HepG2 (cell line): Measurements from ENCODE around the gene RFX2. TPM values are rescaled to one million over a fixed set of nuclear protein-coding genes. Genes with fewer than 3 reads are reported as not detected.

Experiments used
- ATF2 ChIP-seq: sonication (generic); formaldehyde crosslinking; IDR thresholded peaks from 2 replicates; pipeline ENCODE4 v1.4.0; 2020; ENCODE audit warnings: missing genetic modification reagents
- BRCA1 ChIP-seq: sonication (generic); formaldehyde crosslinking; IDR thresholded peaks from 2 replicates; pipeline ENCODE4 v1.4.0; 2020; ENCODE audit warnings: missing genetic modification reagents
- GTF2F1 ChIP-seq: fragments of 150-350 bp; IDR thresholded peaks from 2 replicates; pipeline ENCODE4 v1.6.1; 2014; ENCODE audit warnings: low read length
- HDAC1 ChIP-seq: sonication (generic); formaldehyde crosslinking; IDR thresholded peaks from 2 replicates; pipeline ENCODE4 v1.5.1; 2020; ENCODE audit warnings: mild to moderate bottlenecking, missing genetic modification reagents
- HIVEP1 ChIP-seq: sonication (generic); formaldehyde crosslinking; IDR thresholded peaks from 2 replicates; pipeline ENCODE4 v1.4.0; 2020; ENCODE audit warnings: mild to moderate bottlenecking, missing genetic modification reagents
- ISX ChIP-seq: sonication (generic); formaldehyde crosslinking; conservative IDR thresholded peaks from 2 replicates; pipeline ENCODE4 v1.5.0; 2020; ENCODE audit warnings: missing genetic modification reagents
- KDM5A ChIP-seq: fragments of 200-600 bp; sonication (generic); IDR thresholded peaks from 2 replicates; pipeline ENCODE4 v1.7.0; 2018; ENCODE audit warnings: antibody characterized with exemption, mild to moderate bottlenecking, low read length, borderline replicate concordance
- NBN ChIP-seq: fragments of 450-650 bp; conservative IDR thresholded peaks from 2 replicates; pipeline ENCODE4 v1.6.1; 2017
- POGK ChIP-seq: sonication (generic); formaldehyde crosslinking; conservative IDR thresholded peaks from 2 replicates; pipeline ENCODE4 v1.8.0; 2022; ENCODE audit warnings: mild to moderate bottlenecking, moderate library complexity, missing genetic modification reagents
- SMAD3 ChIP-seq: sonication (generic); formaldehyde crosslinking; IDR thresholded peaks from 2 replicates; pipeline ENCODE4 v1.4.0; 2020; ENCODE audit warnings: missing genetic modification reagents
- SMC3 ChIP-seq: IDR thresholded peaks from 2 replicates; pipeline ENCODE4 v1.6.1; 2011; ENCODE audit warnings: low read length, improper control_type of control experiment
- ZBTB7B ChIP-seq: sonication (generic); formaldehyde crosslinking; IDR thresholded peaks from 2 replicates; pipeline ENCODE4 v1.4.0; 2020; ENCODE audit warnings: missing genetic modification reagents
- ZC3H4 ChIP-seq: sonication (generic); formaldehyde crosslinking; IDR thresholded peaks from 2 replicates; pipeline ENCODE4 v1.4.0; 2020; ENCODE audit warnings: missing genetic modification reagents, borderline replicate concordance
- ZNF777 ChIP-seq: sonication (generic); formaldehyde crosslinking; IDR thresholded peaks from 2 replicates; pipeline ENCODE4 v1.4.0; 2020; ENCODE audit warnings: missing genetic modification reagents
- polyA plus RNA-seq, 8 experiments: library from polyadenylated mRNA; depleted of rRNA in 3 of 8; stranded (reverse) in 7 of 8; unstranded in 1 of 8; fragments of >200 nt; fragmentation: Illumina TruSeq in 4 of 8; extraction: Trizol in 4 of 8; gene quantifications; 2 replicates each; pipeline versions ENCODE4 v1.2.1 to v1.2.3, GENCODE V29; 2011 to 2016; ENCODE audit warnings: low read depth in 4 of 8, missing spikeins in 1 of 8, mixed read lengths in 1 of 8; ENCODE audit not compliant: insufficient read depth in 1 of 8
- total RNA-seq, 5 experiments: library from RNA; depleted of rRNA; stranded (reverse); fragments of >200 nt; fragmentation: Illumina TruSeq; extraction: Trizol; gene quantifications; 2 replicates each; pipeline ENCODE4 v1.2.3, GENCODE V29; 2016; ENCODE audit warnings: low read depth in 1 of 5
- TF ChIP-seq, protein P1 (sequence below): sonication (generic); formaldehyde crosslinking; IDR thresholded peaks from 2 replicates; pipeline ENCODE4 v1.4.0; 2020; ENCODE audit warnings: mild to moderate bottlenecking, missing genetic modification reagents
- TF ChIP-seq, protein P2 (sequence below): IDR thresholded peaks from 2 replicates; pipeline ENCODE4 v1.6.1; 2018; ENCODE audit warnings: missing genetic modification reagents, mild to moderate bottlenecking, missing compliant biosample characterization

Gene RFX2
- total and polyA plus RNA-seq, 2 of the 13 experiments (the other 11 are each of a cell fraction or from before 2014, with no cell fraction given) = 2.8 to 3.3 TPM

- TF ChIP-seq, protein P1, sequence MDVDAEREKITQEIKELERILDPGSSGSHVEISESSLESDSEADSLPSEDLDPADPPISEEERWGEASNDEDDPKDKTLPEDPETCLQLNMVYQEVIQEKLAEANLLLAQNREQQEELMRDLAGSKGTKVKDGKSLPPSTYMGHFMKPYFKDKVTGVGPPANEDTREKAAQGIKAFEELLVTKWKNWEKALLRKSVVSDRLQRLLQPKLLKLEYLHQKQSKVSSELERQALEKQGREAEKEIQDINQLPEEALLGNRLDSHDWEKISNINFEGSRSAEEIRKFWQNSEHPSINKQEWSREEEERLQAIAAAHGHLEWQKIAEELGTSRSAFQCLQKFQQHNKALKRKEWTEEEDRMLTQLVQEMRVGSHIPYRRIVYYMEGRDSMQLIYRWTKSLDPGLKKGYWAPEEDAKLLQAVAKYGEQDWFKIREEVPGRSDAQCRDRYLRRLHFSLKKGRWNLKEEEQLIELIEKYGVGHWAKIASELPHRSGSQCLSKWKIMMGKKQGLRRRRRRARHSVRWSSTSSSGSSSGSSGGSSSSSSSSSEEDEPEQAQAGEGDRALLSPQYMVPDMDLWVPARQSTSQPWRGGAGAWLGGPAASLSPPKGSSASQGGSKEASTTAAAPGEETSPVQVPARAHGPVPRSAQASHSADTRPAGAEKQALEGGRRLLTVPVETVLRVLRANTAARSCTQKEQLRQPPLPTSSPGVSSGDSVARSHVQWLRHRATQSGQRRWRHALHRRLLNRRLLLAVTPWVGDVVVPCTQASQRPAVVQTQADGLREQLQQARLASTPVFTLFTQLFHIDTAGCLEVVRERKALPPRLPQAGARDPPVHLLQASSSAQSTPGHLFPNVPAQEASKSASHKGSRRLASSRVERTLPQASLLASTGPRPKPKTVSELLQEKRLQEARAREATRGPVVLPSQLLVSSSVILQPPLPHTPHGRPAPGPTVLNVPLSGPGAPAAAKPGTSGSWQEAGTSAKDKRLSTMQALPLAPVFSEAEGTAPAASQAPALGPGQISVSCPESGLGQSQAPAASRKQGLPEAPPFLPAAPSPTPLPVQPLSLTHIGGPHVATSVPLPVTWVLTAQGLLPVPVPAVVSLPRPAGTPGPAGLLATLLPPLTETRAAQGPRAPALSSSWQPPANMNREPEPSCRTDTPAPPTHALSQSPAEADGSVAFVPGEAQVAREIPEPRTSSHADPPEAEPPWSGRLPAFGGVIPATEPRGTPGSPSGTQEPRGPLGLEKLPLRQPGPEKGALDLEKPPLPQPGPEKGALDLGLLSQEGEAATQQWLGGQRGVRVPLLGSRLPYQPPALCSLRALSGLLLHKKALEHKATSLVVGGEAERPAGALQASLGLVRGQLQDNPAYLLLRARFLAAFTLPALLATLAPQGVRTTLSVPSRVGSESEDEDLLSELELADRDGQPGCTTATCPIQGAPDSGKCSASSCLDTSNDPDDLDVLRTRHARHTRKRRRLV = no peak
- TF ChIP-seq POGK (CRISPR knock-in tag) = no peak
- TF ChIP-seq ZC3H4 (CRISPR knock-in tag) = no peak
- no peak for TF ChIP-seq ATF2 (CRISPR knock-in tag)
- TF ChIP-seq ZNF777 = no peak
- TF ChIP-seq ISX (CRISPR knock-in tag) = no peak
- TF ChIP-seq GTF2F1 = no peak
- TF ChIP-seq KDM5A = no peak
- TF ChIP-seq HDAC1 (CRISPR knock-in tag) = no peak
- peak; percentile 92 for TF ChIP-seq SMC3
- TF ChIP-seq SMAD3 = 0 out of 2 replicates have a peak, but pooled peaks have one; percentile 47
- TF ChIP-seq ZBTB7B (CRISPR knock-in tag) = no peak
- no peak for TF ChIP-seq BRCA1 (CRISPR knock-in tag)
- TF ChIP-seq NBN = no peak
- TF ChIP-seq HIVEP1 (CRISPR knock-in tag) = no peak
- TF ChIP-seq, protein P2, sequence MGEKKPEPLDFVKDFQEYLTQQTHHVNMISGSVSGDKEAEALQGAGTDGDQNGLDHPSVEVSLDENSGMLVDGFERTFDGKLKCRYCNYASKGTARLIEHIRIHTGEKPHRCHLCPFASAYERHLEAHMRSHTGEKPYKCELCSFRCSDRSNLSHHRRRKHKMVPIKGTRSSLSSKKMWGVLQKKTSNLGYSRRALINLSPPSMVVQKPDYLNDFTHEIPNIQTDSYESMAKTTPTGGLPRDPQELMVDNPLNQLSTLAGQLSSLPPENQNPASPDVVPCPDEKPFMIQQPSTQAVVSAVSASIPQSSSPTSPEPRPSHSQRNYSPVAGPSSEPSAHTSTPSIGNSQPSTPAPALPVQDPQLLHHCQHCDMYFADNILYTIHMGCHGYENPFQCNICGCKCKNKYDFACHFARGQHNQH = no peak
Measured at GRCh38 chr19:6048793-6049405, 61.4 kb downstream of the RFX2 start (continued).
